Measurements from ENCODE around the gene KRTAP10-5.

DNA sequence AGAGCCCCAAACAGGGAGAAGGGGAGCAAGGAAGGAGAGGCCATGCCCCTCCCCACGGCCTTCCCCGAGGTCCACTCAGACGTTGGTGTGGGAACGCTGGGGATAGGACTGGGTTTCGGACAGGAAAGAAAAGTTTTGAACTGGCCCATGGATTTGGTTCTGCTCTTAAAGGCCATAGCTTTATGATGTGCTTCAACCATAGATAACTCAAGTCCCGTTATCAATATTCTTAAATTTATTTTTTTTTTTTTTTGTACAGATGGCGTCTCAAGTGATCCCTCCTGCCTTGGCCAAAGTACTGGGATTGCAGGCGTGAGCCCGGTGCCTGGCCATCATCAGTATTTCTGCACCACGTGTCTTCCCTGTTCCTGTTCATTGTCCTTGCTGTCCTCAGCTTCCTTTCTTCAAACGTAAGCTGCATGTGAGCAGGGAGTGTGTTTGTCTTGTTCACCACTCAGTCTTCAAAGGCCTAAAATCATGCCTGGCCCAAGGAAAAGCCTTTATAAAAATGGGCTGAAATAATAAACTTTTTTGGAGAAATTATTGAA, 39.6 kb downstream of the KRTAP10-5 start:
- TF ChIP-seq, protein P1, sequence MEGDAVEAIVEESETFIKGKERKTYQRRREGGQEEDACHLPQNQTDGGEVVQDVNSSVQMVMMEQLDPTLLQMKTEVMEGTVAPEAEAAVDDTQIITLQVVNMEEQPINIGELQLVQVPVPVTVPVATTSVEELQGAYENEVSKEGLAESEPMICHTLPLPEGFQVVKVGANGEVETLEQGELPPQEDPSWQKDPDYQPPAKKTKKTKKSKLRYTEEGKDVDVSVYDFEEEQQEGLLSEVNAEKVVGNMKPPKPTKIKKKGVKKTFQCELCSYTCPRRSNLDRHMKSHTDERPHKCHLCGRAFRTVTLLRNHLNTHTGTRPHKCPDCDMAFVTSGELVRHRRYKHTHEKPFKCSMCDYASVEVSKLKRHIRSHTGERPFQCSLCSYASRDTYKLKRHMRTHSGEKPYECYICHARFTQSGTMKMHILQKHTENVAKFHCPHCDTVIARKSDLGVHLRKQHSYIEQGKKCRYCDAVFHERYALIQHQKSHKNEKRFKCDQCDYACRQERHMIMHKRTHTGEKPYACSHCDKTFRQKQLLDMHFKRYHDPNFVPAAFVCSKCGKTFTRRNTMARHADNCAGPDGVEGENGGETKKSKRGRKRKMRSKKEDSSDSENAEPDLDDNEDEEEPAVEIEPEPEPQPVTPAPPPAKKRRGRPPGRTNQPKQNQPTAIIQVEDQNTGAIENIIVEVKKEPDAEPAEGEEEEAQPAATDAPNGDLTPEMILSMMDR (IDR thresholded peaks at IDR 0.05 in 8 of 11, conservative IDR thresholded peaks at IDR 0.05 in 3 of 11), result no peak
- TF ChIP-seq POLR2AphosphoS5 (IDR thresholded peaks at IDR 0.05) (no peak), POLR2A (IDR thresholded peaks at IDR 0.05) (no peak)
